Testis (tissue), 3 donors: ENCODE measurements around the gene DMGDH. TPM values are rescaled to one million over a fixed set of nuclear protein-coding genes. Genes with fewer than 3 reads are reported as not detected.

Experiments used
- DNase-seq: peaks from one replicate; pipeline ENCODE4 v3.0.0-alpha.2; 2019
- H3K27ac ChIP-seq, 2 donors: fragments of 200-600 bp; sonication (generic); one replicate each; pipeline ENCODE4 v1.5.1; 2019
- H3K27me3 ChIP-seq: fragments of 200-600 bp; sonication (generic); one replicate; pipeline ENCODE4 v1.5.1; 2019
- H3K36me3 ChIP-seq: fragments of 200-600 bp; sonication (generic); one replicate; pipeline ENCODE4 v1.5.1; 2017; ENCODE audit warnings: low read depth; ENCODE audit errors: missing control alignments
- H3K4me1 ChIP-seq: fragments of 200-600 bp; sonication (generic); one replicate; pipeline ENCODE4 v1.5.1; 2019
- H3K4me3 ChIP-seq, 2 donors: fragments of 200-600 bp; sonication (generic); one replicate each; pipeline ENCODE4 v1.5.1; 2017 to 2019
- H3K9me3 ChIP-seq: fragments of 200-600 bp; sonication (generic); one replicate; pipeline ENCODE4 v1.5.1; 2017
- POLR2A ChIP-seq: fragments of 450-650 bp; IDR thresholded peaks from one replicate; pipeline ENCODE4 v1.6.1; 2017; ENCODE audit warnings: antibody characterized with exemption, mild to moderate bottlenecking, moderate library complexity
- WGBS, 2 donors: methylation state at CpG; one replicate each; pipeline ENCODE4 v1.1.5; 2018; 5-methylcytosine and 5-hydroxymethylcytosine counted together
- intact Hi-C: fragments of 100-400 bp; cut with DNase I; formaldehyde crosslinking; loops from one replicate; pipeline ENCODE4 v1.15.1; 2023; ENCODE audit warnings: low total_unique reads
- polyA plus RNA-seq: library from polyadenylated mRNA; stranded (reverse); fragments of 350-450 nt; fragmentation: Illumina TruSeq; extraction: RNeasy Lipid Tissue Mini Kit (QIAGEN cat#74804); gene quantifications from one replicate; pipeline ENCODE4 v1.2.3, GENCODE V29; 2014; ENCODE audit warnings: low read depth, low replicate concordance; ENCODE audit not compliant: insufficient read depth
- total RNA-seq, 2 donors: library from RNA; depleted of rRNA; stranded (reverse); fragments of >200 nt; gene quantifications; one replicate each; pipeline ENCODE4 v1.2.3, GENCODE V29; 2016
- TF ChIP-seq, protein P1 (sequence below), 3 experiments: fragments of 450-650 bp in 2 of 3; fragments of 200-600 bp in 1 of 3; sonication (generic) in 1 of 3; IDR thresholded peaks; one replicate each; pipeline ENCODE4 v1.5.1; 2016 to 2019; ENCODE audit warnings: antibody characterized with exemption in 3 of 3, mild to moderate bottlenecking in 2 of 3, moderate library complexity in 1 of 3

The DMGDH gene
- total and polyA plus RNA-seq, 3 donors from 2014 or later = 3.8 to 18.0 (median 6.8) TPM

- intact Hi-C loops = no loop called here
- TF ChIP-seq, protein P1, sequence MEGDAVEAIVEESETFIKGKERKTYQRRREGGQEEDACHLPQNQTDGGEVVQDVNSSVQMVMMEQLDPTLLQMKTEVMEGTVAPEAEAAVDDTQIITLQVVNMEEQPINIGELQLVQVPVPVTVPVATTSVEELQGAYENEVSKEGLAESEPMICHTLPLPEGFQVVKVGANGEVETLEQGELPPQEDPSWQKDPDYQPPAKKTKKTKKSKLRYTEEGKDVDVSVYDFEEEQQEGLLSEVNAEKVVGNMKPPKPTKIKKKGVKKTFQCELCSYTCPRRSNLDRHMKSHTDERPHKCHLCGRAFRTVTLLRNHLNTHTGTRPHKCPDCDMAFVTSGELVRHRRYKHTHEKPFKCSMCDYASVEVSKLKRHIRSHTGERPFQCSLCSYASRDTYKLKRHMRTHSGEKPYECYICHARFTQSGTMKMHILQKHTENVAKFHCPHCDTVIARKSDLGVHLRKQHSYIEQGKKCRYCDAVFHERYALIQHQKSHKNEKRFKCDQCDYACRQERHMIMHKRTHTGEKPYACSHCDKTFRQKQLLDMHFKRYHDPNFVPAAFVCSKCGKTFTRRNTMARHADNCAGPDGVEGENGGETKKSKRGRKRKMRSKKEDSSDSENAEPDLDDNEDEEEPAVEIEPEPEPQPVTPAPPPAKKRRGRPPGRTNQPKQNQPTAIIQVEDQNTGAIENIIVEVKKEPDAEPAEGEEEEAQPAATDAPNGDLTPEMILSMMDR (IDR thresholded peaks at IDR 0.05) = no peak
- TF ChIP-seq POLR2A = no peak
- Histone ChIP-seq H3K4me1 (no peaks in the 10 kb centered on the region), H3K27me3 (no peaks in the 10 kb centered on the region), H3K9me3 (no peaks in the 10 kb centered on the region), H3K36me3 (no peaks in the 10 kb centered on the region), H3K27ac (no peak overlapping the region), H3K4me3 (no peak overlapping the region)
- WGBS, 2 donors = 93 to 95% methylated on average over 10 of the region's 10 CpGs
- DNase-seq = no peak
These were observed 37.3 kb downstream of the DMGDH start for GRCh38 chr5:79032031-79032695.

GRCh38 chr5:79031485-79031867 lies 38.0 kb downstream of the DMGDH start:
- DNase-seq = no peak
- no peak overlapping the region for H3K4me3 ChIP-seq

DNA sequence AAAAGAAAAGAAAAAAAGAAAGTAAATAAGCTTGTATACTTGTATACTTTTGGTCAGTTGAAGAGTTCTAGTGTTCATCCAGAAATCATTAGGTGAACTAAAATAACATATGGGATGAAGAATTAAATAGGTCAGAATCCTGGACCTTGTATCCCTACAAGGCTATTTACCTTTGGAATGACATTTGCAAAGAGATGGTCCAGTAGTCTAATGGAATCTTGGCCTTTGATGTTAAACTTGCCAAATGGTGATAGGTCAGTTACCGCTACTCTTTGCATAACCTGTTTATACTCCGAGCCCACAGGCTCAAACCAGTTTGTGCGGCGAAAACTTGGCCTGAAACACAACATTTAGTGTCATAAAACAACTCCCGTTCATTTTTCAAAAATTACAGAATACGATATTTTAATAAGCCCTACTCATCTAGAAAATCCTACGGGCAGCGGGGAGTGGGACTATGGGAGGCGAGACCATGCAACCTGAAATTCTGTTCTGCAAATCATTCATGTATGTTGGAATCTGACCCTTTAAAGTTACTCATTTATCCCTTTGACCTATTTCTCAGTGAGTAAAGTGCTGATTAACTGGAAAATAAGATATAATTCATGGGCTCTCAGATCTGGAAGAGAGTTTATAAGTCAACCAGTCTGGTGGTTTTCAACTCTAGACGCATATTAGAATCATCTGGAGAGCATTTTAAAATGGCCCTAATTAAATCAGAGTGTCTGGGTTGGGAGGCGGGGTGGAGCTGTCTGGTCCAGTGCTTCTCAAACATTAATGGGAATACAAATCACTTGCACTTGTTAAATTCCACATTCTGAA lies 38.6 kb downstream of the DMGDH start:
- DNase-seq = no peak
- 91 to 96% methylated on average over 11 of the region's 11 CpGs for WGBS, 2 donors
- Histone ChIP-seq H3K27ac (no peak overlapping the region), H3K9me3 (no peaks in the 10 kb centered on the region), H3K36me3 (no peaks in the 10 kb centered on the region), H3K4me1 (no peaks in the 10 kb centered on the region), H3K4me3 (no peak overlapping the region), H3K27me3 (no peaks in the 10 kb centered on the region)
- TF ChIP-seq, protein P1 (IDR thresholded peaks at IDR 0.05) = no peak
- TF ChIP-seq POLR2A = no peak
- intact Hi-C loops = no loop called here

More at GRCh38 chr5:79031485-79031867, 38.0 kb downstream of the DMGDH start:
- no peaks in the 10 kb centered on the region for H3K27me3 ChIP-seq
- H3K4me1 ChIP-seq = no peaks in the 10 kb centered on the region
- no peaks in the 10 kb centered on the region for H3K36me3 ChIP-seq
- H3K9me3 ChIP-seq = no peaks in the 10 kb centered on the region
- intact Hi-C loops = no loop called here
- no peak for TF ChIP-seq POLR2A
- TF ChIP-seq, protein P1 (IDR thresholded peaks at IDR 0.05) = no peak
- 88 to 100% methylated on average over 1 of the region's 1 CpG for WGBS, 2 donors
- no peak overlapping the region for H3K27ac ChIP-seq

- Histone ChIP-seq H3K27me3 (no peaks in the 10 kb centered on the region), H3K27ac (no peak overlapping the region), H3K36me3 (no peaks in the 10 kb centered on the region), H3K4me1 (peaks cover 5% of the 10 kb centered on the region), H3K9me3 (no peaks in the 10 kb centered on the region), H3K4me3 (peak overlapping the region in 1 of 2 donors; percentile 47)
- TF ChIP-seq POLR2A = no peak
- TF ChIP-seq, protein P1 (IDR thresholded peaks at IDR 0.05) = peak; percentile 78 to 96 (median 85)
- 3 to 4% methylated on average over 13 of the region's 13 CpGs for WGBS, 2 donors
- intact Hi-C loops = loop anchor here (5.0 kb wide), 1 partner anchor 107 kb away; no protein-coding TSS in a partner anchor
- DNase-seq = peak; percentile 66
These were observed 44.4 kb downstream of the DMGDH start for GRCh38 chr5:79025054-79025472.
